ENCODE measurements around the gene ROGDI.

ROGDI gene

DNA sequence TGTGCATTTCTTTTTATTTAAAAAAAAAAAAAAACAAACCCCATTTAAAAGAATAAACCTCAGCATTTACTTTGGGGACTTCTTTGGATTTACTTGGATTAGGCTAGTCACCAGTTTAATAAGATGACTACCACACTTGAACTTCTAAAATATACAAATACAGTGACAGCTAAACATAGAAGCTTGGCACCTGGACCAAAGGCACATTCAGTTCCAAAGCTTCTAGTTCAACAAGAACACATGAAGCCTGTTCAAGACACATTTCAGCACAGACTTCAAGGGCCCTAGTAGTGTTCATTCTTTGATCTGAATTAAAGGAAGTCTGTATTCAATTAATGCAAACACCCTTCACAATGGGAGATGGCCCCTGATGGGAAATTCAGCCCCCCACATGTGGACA lies 11.6 kb upstream of the ROGDI start:
- DNase-seq (ENCODE audit: low read depth), result no peak

DNA sequence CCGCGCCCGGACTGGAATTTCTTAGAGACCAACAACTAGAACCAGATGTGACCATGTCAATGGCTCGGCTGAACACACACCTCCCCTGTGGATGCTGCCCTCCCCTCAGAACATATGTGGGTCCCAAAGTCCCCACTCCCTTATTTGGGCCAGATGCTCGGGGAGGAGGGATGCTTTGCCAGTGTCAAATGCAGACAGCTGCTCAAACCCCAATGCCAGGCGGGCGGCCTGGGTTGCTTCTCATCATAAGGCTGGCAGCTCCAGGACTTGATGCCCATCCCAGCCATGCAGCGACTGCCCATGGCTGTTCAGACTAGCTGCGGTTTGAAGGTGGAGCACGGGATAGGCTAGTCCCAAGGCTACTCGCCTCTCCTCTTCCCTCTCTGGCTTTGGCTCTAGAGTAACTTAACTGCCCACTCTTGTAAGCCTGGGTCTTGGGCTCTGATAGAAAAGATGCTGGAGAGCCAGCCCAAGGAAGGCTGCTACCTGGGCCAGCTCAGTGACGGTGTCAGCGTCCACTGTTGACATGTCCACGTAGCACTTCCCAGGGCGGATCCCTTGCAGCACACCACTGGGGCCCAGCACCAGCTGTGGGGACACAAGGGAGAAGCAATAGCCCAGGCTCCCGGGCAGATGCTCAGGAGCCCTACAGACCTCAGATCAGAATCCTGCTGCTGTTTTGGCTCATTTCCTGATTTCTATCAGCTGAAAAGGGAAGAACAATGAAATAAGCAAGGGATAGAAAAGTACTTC lies 11.0 kb upstream of the ROGDI start:
- DNase-seq (ENCODE audit: low read depth), result no peak

DNA sequence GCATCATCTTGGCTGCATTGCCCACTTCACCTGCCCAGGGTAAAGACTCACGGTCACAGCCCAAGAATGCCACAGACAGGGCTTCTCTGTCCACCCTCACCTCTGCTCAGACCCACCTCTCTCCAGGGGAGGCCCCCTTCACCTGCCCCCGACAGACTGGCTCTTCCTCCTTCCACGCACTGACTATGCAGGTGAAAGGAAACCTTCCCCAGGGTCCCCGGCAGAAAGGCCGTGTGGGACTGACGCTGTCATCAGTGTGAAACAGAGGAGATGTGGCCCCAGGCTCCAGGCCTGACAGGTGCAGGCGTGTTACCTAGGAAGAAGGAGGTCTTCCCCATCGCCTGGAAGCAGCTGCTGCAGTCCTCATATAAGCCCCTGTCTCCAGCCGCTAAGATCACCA lies 9.3 kb upstream of the ROGDI start:
- DNase-seq (ENCODE audit: low read depth), result no peak

DNA sequence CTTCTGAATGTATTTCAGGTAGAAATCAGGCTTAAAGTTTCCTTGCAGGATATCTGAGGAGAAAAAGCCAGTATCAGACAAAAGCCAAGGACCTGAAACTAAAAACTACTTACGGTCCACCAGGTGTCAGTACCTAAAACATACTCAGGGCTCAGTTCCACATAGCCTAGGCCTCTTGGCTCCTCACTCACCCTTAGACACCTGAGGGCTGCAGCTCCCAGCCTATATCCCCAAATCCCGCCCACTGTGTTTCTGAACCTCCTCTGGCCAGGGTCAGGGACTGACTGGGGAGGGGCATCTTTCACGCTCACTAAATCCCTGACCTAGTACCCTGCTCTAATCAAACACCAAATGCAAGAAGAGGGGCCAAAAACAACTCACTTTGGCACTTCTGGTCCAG lies 8.8 kb upstream of the ROGDI start:
- DNase-seq (ENCODE audit: low read depth), result no peak

DNA sequence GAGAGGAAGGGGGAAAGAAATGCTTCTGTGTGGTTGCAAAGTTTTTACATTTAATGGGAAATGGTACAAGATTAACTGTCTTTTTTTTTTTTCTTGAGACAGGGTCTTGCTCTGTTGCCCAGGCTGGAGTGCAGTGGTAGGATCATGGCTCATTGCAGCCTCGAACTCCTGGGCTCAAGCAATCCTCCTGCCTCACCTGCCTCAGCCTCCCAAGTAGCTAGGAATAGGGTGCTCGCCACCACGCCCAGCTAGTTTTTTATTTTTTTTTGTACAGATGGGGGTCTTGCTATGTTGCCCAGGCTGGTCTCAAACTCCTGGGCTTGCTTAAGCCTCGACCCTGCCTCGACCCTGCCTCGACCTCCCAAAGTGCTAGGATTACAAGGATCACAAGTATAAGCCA lies 3.8 kb upstream of the ROGDI start:
- DNase-seq (ENCODE audit: low read depth), result no peak

DNA sequence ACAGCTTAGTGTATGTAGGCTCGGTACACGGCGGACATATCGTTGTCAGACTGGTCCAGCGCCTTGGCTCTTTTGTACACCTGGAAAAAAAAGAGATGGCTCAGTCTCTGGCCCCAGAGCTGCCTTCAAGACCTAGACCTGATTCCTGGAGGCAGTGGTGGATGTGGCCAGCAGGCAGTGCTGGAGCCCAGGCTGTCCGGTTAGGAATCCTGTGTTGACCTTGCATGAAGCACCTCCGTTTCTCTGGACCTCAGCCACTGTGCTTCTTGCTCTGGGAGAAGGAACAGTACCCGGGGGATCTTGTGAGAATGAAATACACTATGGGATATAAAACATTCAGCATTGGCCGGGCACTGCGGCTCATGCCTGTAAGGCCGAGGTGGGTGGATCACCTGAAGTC lies 2.8 kb upstream of the ROGDI start:
- no peak for DNase-seq (ENCODE audit: low read depth)

DNA sequence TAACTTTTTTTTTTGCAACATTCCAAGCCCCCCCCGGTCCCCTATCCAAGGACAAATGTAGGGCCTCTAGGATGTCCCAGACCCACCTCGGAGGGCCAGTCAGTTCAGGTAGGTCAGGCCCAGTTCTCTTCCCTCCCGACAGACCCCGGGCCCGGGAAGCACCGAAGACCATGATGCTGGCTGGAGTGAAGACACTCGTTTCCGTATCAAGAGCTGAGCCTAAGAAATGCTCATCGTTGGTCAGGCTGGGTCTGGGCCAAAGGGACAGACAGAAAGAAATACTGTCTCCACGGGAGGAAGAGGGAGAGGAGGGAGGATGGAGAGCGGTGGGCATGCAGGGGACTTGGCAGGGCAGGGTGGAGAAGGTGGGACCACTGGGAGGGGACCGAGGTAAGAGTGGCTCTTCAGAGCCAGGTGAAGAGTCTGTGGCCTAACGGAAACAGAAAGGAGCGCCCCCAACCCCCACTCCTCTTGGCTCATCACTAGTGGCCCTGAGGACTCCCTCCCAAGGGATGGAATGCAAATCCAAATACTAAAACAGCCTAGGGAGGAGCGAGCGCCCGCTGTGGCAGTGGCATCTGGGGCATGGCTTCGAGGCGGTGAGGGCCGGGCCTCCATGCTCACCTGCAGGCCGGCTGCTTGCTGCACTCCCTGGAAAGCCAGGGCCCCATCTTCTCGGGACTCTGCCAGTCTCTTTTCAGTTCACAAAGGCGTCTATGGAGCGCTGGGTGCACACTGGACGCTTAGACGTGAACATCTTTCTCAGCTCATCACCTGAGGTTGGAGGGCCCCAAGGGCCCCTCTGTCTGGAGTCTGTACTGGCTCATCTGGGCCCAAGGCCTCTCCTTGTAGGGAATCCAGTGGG lies 1.7 kb upstream of the ROGDI start:
- no peak for DNase-seq (ENCODE audit: low read depth)

DNA sequence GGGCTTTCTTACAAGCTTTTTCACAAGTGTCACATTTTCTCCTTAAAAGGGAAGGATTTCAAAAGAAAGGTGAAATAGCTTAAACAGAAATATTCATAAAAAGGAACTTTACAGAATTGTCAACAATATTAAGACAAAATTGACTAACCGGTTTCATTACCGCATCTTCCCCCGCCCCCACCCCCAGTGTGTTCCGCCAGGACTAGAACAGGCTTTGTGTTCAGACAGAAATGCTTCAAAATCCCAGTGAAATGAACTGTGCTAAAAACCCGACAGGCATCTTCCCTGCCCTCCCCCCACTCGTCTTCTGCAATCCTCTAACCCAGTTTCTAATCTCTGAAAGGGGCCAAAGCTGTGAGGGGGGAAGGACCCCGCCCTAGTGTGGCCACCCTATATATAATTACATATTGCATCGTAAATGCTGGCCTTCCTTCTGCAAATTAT lies 990 bp upstream of the ROGDI start:
- no peak for DNase-seq (ENCODE audit: low read depth)

DNA sequence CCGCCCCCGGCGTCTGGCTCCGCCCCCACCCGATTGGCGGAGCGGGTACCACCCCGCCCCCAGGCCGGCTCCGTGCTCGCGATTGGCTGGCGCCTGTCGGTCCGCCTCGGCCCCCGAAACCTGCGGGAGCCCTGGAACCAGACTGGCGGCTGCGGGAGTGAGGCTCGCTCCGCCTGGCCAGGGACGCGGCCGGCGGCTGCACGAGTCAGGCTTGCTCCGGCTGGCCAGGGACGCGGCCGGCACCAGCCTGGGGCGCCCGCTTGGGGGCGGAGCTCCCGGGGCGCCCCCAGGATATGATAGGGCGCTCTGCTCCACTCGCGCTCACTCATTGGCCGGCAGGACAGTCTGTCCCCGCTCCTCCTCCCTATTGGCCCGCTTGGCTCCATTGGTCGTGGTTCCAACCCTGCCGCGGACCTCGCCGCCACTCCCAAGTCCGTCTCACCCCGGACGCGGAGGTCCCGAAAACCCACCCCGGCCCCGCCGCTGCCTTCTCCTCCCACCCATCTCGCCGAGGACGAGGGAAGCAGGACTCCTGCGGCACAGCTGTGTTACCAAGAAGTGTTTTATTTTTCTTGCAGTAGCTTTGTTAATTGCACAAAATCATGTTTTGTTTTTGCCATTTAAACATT lies 340 bp upstream of the ROGDI start:
- peak; percentile 83 for DNase-seq (ENCODE audit: low read depth)

DNA sequence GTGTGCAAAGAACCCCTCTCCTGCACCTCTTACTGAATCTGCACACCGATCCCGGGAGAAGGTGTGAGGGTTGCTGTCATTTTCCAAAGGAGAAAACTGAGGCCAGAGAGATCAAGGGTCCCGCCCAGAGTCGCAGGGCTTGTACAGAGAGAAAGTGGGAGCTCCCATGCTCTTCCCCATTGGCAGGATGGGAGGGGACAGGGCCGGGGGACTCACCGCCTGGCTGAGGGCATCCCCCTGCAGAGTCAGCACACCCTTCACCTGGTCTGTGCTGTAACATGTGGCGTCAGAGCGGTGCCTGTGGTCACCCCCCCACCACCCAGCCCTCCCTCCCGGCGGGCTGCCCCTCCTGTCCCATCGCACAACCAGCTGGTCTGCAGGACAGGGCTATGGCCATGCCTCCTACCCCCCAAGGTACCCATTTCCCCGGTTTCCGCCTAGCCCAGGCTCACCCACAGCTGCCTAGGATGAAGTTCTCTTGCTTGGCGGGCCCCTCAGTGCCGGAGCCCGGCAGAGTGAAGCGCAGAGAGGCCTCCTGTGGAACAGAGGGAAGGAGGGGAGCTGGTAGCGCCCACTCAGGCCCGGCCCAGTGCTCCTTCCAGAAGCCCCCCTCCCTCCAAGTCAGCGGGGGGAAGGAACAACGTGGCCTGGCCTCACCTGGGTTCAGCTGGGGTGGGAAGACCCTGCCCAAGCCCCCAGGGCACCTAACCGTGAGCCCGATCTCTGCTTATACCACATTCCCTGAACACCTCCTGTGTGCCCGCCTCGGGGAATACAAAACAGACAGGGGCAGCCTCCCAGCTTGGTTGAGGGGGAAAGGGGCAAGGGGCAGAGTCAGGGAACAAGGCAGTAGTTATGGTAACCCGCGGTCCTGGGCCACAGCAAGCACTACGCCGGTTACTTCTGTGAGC lies 1.1 kb downstream of the ROGDI start:
- DNase-seq (ENCODE audit: low read depth), result no peak

DNA sequence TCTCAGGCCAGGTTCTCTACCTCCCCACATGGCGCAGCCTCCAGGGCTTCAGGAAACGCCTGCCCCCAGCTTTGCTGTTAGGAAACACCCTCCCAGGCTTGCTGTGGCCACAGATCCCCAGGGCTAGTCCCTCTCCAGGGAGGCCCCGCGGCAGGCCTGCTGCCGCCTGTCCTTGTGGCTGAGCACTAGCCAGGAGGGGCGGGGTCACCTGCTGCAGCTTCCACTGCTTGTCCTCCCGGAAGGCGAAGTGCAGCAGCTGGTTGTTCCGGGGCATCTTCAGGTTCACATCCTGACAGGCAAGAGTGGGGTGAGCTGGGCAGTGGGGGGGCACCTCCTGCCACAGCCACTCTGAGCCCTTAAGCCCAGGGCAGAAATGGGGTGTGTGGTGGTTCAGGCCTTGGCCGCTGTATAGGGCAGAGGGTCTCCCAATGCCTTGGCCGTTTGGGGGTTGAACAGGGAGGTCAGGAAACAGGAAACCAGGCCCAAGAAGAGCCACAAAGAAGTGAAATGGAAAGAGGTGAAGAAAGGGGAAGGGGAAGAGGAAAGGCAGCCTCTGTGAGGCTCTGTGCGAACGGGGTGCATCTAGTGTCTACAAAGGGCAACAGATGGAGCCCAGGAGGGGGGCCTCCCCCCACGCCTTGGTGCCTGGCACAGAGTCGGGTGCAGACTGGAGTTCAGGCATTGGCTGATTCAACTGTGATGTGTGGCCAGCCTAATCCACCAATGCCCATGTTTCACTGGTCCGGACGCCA lies 2.0 kb downstream of the ROGDI start:
- no peak for DNase-seq (ENCODE audit: low read depth)

DNA sequence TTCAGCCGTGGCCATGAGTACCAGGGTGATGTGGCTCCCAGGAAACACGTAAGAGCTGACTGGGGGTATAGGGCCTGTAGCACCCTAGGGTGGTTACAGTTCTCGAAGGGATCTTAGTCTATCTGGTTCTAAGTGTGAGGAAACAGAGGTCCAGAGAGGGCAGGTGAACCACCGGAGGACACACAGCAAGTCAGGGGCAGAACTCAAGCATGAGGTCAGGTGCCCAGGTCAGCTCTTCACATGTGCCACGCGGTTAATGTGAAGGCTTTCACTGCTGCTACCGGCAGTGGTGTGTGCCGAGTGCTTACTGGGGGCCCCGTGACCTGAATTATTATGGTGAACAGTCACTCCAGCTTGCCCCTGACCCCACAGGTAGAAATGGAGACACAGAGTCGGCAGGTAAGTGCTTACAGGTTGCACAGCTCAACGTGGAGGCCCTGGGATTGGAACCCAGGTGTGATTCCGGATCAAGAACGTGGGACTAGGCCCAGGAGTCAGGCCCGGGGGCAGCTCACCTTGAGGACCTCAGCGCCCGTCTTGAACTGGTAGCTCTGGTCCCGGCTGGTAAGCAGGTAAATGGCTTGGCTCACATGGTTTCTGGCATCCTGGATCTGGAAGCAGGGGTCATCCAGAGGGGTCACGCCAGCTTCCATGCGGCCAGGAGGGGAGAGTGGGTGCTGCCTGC lies 3.1 kb downstream of the ROGDI start:
- no peak for DNase-seq (ENCODE audit: low read depth)

DNA sequence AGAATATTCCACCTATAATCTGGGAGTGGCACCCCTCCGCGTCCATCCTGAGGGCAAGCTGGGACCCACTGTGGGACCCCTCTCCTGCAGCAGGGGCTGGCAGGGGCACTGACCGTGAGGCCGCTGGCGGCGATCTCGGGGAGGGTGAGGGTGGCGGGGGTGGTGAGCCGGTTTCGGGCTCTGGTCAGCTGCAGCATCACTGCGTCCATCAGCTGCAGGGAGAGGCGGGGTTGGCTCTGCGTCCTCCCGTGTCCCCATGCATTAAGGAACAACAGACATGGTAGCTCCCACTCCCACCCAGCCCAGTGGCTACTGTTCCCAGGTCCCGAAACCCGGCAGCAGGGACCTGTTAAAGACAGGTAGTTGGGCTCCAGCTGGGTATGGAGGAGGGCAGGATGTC lies 4.0 kb downstream of the ROGDI start:
- DNase-seq (ENCODE audit: low read depth), result no peak

DNA sequence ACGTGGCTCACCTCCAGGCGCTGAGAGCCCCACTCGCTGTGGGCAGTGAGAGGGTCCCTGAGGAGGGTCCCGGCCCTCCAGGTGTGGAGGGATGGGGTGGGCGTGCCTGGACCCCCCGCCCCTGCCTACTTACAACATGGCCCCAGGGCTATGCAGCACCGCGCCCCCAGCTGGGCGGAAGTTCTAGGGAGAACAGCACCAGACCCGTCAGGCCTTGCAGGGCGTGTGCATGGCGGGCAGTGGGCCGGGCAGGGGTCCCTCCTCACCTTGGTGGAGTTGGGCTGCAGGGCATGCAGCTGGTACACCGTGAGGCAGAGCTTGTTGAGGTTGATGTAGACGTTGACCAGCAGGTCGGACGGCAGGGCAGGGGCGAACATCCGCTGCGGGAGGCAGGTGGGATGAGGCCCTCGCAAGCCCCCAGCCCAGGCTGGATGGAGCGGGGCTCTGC lies 4.6 kb downstream of the ROGDI start:
- DNase-seq (ENCODE audit: low read depth), result no peak

DNA sequence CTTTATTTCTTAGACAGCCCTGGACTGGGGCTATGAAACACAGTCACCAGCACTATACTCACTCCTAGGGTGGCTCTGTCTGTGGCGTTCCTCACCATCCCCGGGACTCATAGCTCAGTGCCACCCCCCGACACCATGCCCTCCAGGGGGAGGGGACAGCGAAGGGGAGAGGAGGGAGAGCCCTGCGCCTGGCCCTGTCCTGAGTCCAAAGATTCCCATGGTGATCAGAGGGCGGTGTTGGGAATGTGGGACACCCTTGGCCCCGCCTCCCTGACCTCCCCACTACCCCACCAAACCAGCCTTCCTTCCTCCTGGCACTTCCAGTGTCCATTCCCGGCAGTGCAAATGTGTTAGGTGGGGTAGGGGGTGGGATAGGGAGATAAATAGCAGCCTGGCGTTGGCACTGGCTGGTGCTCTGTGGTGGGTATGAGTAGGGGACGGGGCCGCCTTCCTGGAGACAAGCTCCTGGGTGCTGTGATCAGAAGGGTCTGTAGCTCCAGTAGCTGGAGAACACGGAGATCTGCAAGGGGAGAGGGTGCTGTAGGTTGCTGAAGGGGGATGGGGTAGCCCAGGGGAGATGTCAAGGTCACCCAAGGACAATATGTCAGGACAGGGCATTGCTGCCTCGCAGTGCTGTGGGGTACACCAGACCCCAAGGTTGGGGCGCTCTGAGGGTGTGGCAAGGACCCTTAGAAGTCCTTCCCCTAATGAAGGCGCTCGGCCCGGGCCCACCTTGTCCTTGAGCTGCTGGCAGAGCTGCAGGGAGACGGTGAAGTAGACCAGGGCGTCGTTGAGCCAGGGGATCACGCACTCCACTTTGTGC lies 5.2 kb downstream of the ROGDI start:
- no peak for DNase-seq (ENCODE audit: low read depth)

DNA sequence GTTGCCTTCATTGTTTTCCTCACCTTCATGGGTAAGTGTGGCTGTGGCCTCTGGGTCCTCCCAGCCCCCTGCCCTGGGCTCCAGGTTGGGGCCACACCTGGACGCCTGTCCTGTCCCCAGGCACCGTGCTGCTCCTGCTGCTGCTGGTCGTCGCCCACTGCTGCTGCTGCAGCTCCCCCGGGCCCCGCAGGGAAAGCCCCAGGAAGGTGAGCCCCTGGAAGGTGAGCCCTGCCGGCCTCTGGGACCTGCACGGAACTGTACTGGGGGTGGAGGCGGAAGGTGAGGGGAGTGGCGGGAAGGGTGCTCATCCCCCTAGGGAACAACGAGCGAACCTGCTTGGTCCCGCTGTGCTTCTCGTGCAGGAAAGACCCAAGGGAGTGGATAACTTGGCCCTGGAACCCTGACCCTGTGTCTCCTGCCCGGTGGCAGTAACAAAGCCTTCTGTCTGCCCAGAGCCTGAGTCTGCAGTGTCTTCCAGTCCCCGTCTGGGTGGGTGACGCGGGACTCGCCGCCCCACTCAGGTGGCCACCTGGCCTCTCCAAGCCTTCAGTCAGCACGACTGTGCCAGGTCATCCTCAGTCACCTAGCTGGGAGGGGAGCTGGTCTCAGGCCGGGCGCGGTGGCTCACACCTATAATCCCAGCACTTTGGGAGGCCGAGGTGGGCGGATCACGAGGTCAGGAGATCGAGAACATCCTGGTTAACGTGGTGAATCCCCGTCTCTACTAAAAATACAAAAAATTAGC lies 6.4 kb downstream of the ROGDI start:
- no peak for DNase-seq (ENCODE audit: low read depth)

DNA sequence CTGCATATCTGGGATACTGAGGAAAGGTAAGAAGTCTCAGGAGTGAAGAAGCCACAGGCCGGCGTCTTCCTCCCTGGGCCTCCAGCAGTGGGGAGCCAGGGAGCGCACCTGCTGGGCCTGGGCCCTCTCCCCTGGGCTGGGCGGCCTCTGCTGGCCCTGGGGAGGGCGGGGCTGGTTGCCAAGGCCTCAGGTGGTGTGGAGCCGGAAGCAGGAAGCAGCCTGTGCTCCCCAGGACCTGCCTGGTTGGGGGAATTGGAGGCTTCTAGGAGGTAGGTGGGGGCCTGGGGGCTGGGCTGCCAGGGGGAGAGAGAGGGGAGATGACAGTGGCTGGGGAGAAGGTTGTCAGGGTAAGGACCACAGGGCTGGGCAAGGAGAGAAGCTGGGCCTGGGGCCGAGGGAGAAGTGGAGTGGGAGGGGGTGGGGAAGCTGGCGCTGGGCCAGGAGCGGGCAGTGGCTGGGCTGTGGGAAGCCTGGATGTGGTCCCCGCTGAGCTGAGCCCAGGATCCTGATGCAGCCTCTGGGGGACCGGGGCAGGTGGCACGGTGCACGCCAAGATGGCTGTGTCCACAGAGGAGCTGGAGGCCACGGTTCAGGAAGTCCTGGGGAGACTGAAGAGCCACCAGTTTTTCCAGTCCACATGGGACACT lies 7.1 kb downstream of the ROGDI start, which contains the start of gene SMIM22:
TSS of gene SMIM22 (plus strand) at position 189 of the 647 bp plus-strand sequence. CDS start at position 555, 366 bp downstream.
- DNase-seq (ENCODE audit: low read depth), result no peak

DNA sequence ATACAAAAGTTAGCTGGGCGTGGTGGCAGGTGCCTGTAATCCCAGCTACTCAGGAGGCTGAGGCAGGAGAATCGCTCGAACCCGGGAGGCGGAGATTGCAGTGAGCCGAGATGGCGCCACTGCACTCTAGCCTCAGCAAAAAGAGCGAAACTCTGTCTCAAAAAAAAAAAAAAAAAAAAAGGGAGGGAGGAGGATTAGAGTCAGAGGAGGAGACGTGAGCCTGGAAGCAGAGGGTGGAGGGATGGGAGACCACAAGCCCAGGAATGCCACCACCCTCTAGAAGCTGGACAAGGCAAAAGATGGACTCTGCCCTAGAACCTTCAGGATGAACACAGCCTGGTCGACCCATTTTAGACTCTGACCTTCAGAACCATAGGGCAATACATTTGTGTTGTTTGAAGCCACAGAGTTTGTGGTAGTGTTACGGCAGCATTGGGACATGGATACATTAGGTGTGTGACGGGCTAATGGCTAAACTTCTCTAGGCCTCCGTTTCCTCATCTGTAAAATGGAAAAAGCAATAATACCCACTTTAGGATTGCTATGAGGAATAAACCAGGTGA lies 9.4 kb downstream of the ROGDI start:
- no peak for DNase-seq (ENCODE audit: low read depth)
